C4-2B (cell line): ENCODE results near the gene PIP5K1A.

ENCODE experiments used
- CTCF ChIP-seq: fragments of 450-650 bp; conservative IDR thresholded peaks from 2 replicates; pipeline ENCODE4 v1.5.1; 2017; ENCODE audit warnings: mild to moderate bottlenecking
- ZFX ChIP-seq: fragments of 450-650 bp; IDR thresholded peaks from 2 replicates; pipeline ENCODE4 v1.6.1; 2017

- TF ChIP-seq CTCF: no peak
- no peak for TF ChIP-seq ZFX
These were observed 85.7 kb downstream of the PIP5K1A start for GRCh38 chr1:151284013-151284577.
